Left hindlimb (tissue), 1 donor: ENCODE measurements around the gene ZP1.

Experiments used
- DNase-seq: peaks from one replicate; pipeline ENCODE4 v3.0.0-alpha.2; 2018

ZP1 gene

GRCh38 chr11:60910711-60911380, 43.5 kb downstream of the ZP1 start:
- DNase-seq = no peak

- no peak for DNase-seq
These were observed 45.0 kb downstream of the ZP1 start for GRCh38 chr11:60912223-60912850.

GRCh38 chr11:60912851-60913528, 45.6 kb downstream of the ZP1 start:
- no peak for DNase-seq

GRCh38 chr11:60913793-60914632, 46.7 kb downstream of the ZP1 start, which contains the start of gene TMEM109:
Gene TMEM109 (plus strand): TSS chr11:60914158. CDS start chr11:60919694, 5,536 bp downstream.
- peak; percentile 92 for DNase-seq

- peak; percentile 71 for DNase-seq
These were observed 47.4 kb downstream of the ZP1 start for GRCh38 chr11:60914633-60915247.

- no peak for DNase-seq
These were observed 48.0 kb downstream of the ZP1 start for GRCh38 chr11:60915248-60915914.

- DNase-seq = no peak
These were observed 49.4 kb downstream of the ZP1 start for GRCh38 chr11:60916669-60917206.

GRCh38 chr11:60917267-60917666, 49.9 kb downstream of the ZP1 start:
- no peak for DNase-seq

- no peak for DNase-seq
These were observed 51.1 kb downstream of the ZP1 start for GRCh38 chr11:60918251-60918938.

GRCh38 chr11:60918939-60919265, 51.6 kb downstream of the ZP1 start:
- DNase-seq = no peak

GRCh38 chr11:60919320-60919719, 52.0 kb downstream of the ZP1 start:
- no peak for DNase-seq

- DNase-seq = no peak
These were observed 52.6 kb downstream of the ZP1 start for GRCh38 chr11:60919956-60920355.

- no peak for DNase-seq
These were observed 53.9 kb downstream of the ZP1 start for GRCh38 chr11:60921259-60921658.

GRCh38 chr11:60921777-60922335, 54.5 kb downstream of the ZP1 start:
- DNase-seq = no peak

- DNase-seq = no peak
These were observed 55.6 kb downstream of the ZP1 start for GRCh38 chr11:60922906-60923305.

GRCh38 chr11:60923326-60923725, 56.0 kb downstream of the ZP1 start:
- DNase-seq = no peak

- no peak for DNase-seq
These were observed 56.4 kb downstream of the ZP1 start for GRCh38 chr11:60923800-60924109.

- DNase-seq = peak; percentile 86
These were observed 57.0 kb downstream of the ZP1 start, which contains the start of gene TMEM132A for GRCh38 chr11:60924110-60924905. Gene TMEM132A (plus strand): TSS chr11:60924460. CDS start chr11:60924634, 174 bp downstream.
